SK-N-SH (cell line): ENCODE results near the gene LILRA6. TPM values are rescaled to one million over a fixed set of nuclear protein-coding genes. Genes with fewer than 3 reads are reported as not detected.

Experiments used
- CTCF ChIA-PET: fragments of 300-600, 350-600 bp; formaldehyde crosslinking; extraction: SDS; loops from one replicate; lab custom pipeline; 2021; lab: Yijun Ruan, JAX
- POLR2A ChIA-PET: fragments of 350-600 bp; sonication (Branson Sonifier 250); formaldehyde crosslinking; extraction: SDS; loops from one replicate; lab custom pipeline; 2020; ENCODE audit warnings: antibody characterized with exemption, inconsistent platforms; lab: Yijun Ruan, JAX
- DNase-seq: peaks from one replicate; pipeline ENCODE4 v3.0.0; 2012
- H2AFZ ChIP-seq: fragments of 200-600 bp; sonication (generic); 2 replicates; pipeline ENCODE4 v1.8.1; 2016; ENCODE audit warnings: antibody characterized with exemption, mild to moderate bottlenecking, low read depth
- H3F3A ChIP-seq: fragments of 200-600 bp; sonication (generic); replicated peaks from 2 replicates; pipeline ENCODE3; 2016; ENCODE audit warnings: antibody characterized with exemption, mild to moderate bottlenecking; ENCODE audit not compliant: insufficient read depth
- H3K27ac ChIP-seq, 2 experiments: fragments of 200-500 bp in 1 of 2; fragments of 200-600 bp in 1 of 2; sonication (Bioruptor generic) in 1 of 2; sonication (generic), shearing (Covaris generic) in 1 of 2; 2 replicates each; pipeline versions ENCODE4 v1.5.1 to v1.6.1; 2014 to 2016; ENCODE audit warnings: low read depth in 2 of 2, inconsistent platforms in 1 of 2, low read length in 1 of 2, mild to moderate bottlenecking in 1 of 2, mixed read lengths in 1 of 2
- H3K27me3 ChIP-seq: fragments of 200-600 bp; sonication (generic), shearing (Covaris generic); 2 replicates; pipeline ENCODE4 v1.6.1; 2016; ENCODE audit warnings: mixed run types; ENCODE audit not compliant: insufficient read depth
- H3K36me3 ChIP-seq, 2 experiments: fragments of 200-500 bp in 1 of 2; fragments of 200-600 bp in 1 of 2; sonication (Bioruptor generic) in 1 of 2; sonication (generic) in 1 of 2; replicated peaks in 1 of 2; 2 replicates each; pipeline versions ENCODE3 to v1.5.1; 2014 to 2016; ENCODE audit warnings: low read length in 1 of 2, mild to moderate bottlenecking in 1 of 2; ENCODE audit not compliant: insufficient read depth in 2 of 2, control insufficient read depth in 1 of 2
- H3K4me1 ChIP-seq, 2 experiments: fragments of 200-500 bp in 1 of 2; fragments of 200-600 bp in 1 of 2; sonication (Bioruptor generic) in 1 of 2; sonication (generic), shearing (Covaris generic) in 1 of 2; 2 replicates each; pipeline versions ENCODE4 v1.5.1 to v1.6.1; 2014 to 2016; ENCODE audit warnings: low read depth in 1 of 2, low read length in 1 of 2, mixed run types in 1 of 2; ENCODE audit not compliant: insufficient read depth in 2 of 2, control insufficient read depth in 1 of 2
- H3K4me2 ChIP-seq: fragments of 200-600 bp; sonication (generic), shearing (Covaris generic); 2 replicates; pipeline ENCODE4 v1.6.1; 2017; ENCODE audit warnings: mixed run types
- H3K4me3 ChIP-seq, 2 experiments: fragments of 200-500 bp in 1 of 2; fragments of 200-600 bp in 1 of 2; sonication (Bioruptor generic) in 1 of 2; sonication (generic), shearing (Covaris generic) in 1 of 2; 2 replicates each; pipeline versions ENCODE4 v1.5.1 to v1.8.1; 2014 to 2016; ENCODE audit warnings: low read depth in 2 of 2, inconsistent platforms in 1 of 2, low read length in 1 of 2, mild to moderate bottlenecking in 1 of 2, mixed read lengths in 1 of 2, moderate library complexity in 1 of 2
- H3K79me2 ChIP-seq: fragments of 200-600 bp; sonication (generic); 2 replicates; pipeline ENCODE4 v1.8.1; 2017; ENCODE audit warnings: mild to moderate bottlenecking; ENCODE audit not compliant: insufficient read depth
- H3K9ac ChIP-seq: fragments of 200-600 bp; sonication (generic); 2 replicates; pipeline ENCODE4 v1.6.1; 2017; ENCODE audit warnings: mixed run types
- H3K9me2 ChIP-seq: fragments of 200-600 bp; sonication (generic); 2 replicates; pipeline ENCODE4 v1.6.1; 2017; ENCODE audit warnings: mixed run types
- H3K9me3 ChIP-seq: fragments of 200-600 bp; sonication (generic); 2 replicates; pipeline ENCODE4 v1.6.1; 2017; ENCODE audit warnings: mixed run types, mild to moderate bottlenecking, moderate library complexity
- H4K20me1 ChIP-seq: fragments of 200-600 bp; sonication (generic); 2 replicates; pipeline ENCODE4 v1.6.1; 2017; ENCODE audit warnings: mild to moderate bottlenecking, mixed run types; ENCODE audit not compliant: insufficient read depth
- IRF3 ChIP-seq: fragments of 150-350 bp; IDR thresholded peaks from 2 replicates; pipeline ENCODE4 v1.6.1; 2016; ENCODE audit warnings: mild to moderate bottlenecking, low read depth, low read length
- MXI1 ChIP-seq: IDR thresholded peaks from 2 replicates; pipeline ENCODE4 v1.6.1; 2012; ENCODE audit warnings: mild to moderate bottlenecking, low read depth, low read length, improper control_type of control experiment
- RAD21 ChIP-seq: IDR thresholded peaks from 2 replicates; pipeline ENCODE4 v1.6.1; 2012; ENCODE audit warnings: mild to moderate bottlenecking, low read length
- RCOR1 ChIP-seq: fragments of 150-350 bp; IDR thresholded peaks from 2 replicates; pipeline ENCODE4 v1.6.1; 2017; ENCODE audit warnings: antibody characterized with exemption, low read length
- RXRA ChIP-seq: IDR thresholded peaks from 2 replicates; pipeline ENCODE4 v1.4.0; 2012; ENCODE audit warnings: low read depth, mild to moderate bottlenecking, borderline replicate concordance
- SIN3A ChIP-seq: IDR thresholded peaks from 2 replicates; pipeline ENCODE4 v1.6.1; 2012; ENCODE audit warnings: low read depth, mild to moderate bottlenecking, low read length, moderate library complexity, borderline replicate concordance
- WGBS: methylation state at CpG from one replicate; pipeline ENCODE4 v1.1.6; 2017; ENCODE audit warnings: low lambda C conversion rate; 5-methylcytosine and 5-hydroxymethylcytosine counted together
- polyA plus RNA-seq, 3 experiments: library from polyadenylated mRNA; depleted of rRNA; stranded (reverse); fragments of >200 nt; gene quantifications; 2 replicates each; pipeline ENCODE4 v1.2.3, GENCODE V29; 2012
- TF ChIP-seq, protein P1 (sequence below): IDR thresholded peaks from 2 replicates; pipeline ENCODE4 v1.4.0; 2012; ENCODE audit warnings: low read depth
- TF ChIP-seq, protein P2 (sequence below): fragments of 150-350 bp; IDR thresholded peaks from 2 replicates; pipeline ENCODE4 v1.6.1; 2017; ENCODE audit warnings: antibody characterized with exemption, low read length, low read depth, borderline replicate concordance
- TF ChIP-seq, protein P3 (sequence below): IDR thresholded peaks from 2 replicates; pipeline ENCODE4 v1.6.1; 2012; ENCODE audit warnings: mild to moderate bottlenecking, low read depth, low read length, moderate library complexity

The LILRA6 gene
- polyA plus RNA-seq, 1 of the 3 experiments (the other 2 are of a cell fraction): not detected

- no peak overlapping the region for H3K4me3 ChIP-seq
- ChIA-PET POLR2A (no interaction called here), CTCF (no interaction called here)
- no peaks in the 10 kb centered on the region for H3K27me3 ChIP-seq
- H3K4me2 ChIP-seq: no peak overlapping the region; the same call in 1 of the 2 replicates
- H3F3A ChIP-seq: peaks cover 7% of the 10 kb centered on the region
- TF ChIP-seq MXI1 (no peak), SIN3A (no peak), RCOR1 (no peak), IRF3 (no peak), RAD21 (no peak), RXRA (no peak)
- TF ChIP-seq, protein P1, sequence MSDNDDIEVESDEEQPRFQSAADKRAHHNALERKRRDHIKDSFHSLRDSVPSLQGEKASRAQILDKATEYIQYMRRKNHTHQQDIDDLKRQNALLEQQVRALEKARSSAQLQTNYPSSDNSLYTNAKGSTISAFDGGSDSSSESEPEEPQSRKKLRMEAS: no peak
- TF ChIP-seq, protein P2, sequence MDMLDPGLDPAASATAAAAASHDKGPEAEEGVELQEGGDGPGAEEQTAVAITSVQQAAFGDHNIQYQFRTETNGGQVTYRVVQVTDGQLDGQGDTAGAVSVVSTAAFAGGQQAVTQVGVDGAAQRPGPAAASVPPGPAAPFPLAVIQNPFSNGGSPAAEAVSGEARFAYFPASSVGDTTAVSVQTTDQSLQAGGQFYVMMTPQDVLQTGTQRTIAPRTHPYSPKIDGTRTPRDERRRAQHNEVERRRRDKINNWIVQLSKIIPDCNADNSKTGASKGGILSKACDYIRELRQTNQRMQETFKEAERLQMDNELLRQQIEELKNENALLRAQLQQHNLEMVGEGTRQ: no peak
- TF ChIP-seq, protein P3, sequence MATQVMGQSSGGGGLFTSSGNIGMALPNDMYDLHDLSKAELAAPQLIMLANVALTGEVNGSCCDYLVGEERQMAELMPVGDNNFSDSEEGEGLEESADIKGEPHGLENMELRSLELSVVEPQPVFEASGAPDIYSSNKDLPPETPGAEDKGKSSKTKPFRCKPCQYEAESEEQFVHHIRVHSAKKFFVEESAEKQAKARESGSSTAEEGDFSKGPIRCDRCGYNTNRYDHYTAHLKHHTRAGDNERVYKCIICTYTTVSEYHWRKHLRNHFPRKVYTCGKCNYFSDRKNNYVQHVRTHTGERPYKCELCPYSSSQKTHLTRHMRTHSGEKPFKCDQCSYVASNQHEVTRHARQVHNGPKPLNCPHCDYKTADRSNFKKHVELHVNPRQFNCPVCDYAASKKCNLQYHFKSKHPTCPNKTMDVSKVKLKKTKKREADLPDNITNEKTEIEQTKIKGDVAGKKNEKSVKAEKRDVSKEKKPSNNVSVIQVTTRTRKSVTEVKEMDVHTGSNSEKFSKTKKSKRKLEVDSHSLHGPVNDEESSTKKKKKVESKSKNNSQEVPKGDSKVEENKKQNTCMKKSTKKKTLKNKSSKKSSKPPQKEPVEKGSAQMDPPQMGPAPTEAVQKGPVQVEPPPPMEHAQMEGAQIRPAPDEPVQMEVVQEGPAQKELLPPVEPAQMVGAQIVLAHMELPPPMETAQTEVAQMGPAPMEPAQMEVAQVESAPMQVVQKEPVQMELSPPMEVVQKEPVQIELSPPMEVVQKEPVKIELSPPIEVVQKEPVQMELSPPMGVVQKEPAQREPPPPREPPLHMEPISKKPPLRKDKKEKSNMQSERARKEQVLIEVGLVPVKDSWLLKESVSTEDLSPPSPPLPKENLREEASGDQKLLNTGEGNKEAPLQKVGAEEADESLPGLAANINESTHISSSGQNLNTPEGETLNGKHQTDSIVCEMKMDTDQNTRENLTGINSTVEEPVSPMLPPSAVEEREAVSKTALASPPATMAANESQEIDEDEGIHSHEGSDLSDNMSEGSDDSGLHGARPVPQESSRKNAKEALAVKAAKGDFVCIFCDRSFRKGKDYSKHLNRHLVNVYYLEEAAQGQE: no peak
- no peak overlapping the region for H3K27ac ChIP-seq
- H2AFZ ChIP-seq: no peak overlapping the region
- no peaks in the 10 kb centered on the region for H4K20me1 ChIP-seq
- H3K9me2 ChIP-seq: no peaks in the 10 kb centered on the region
- H3K4me1 ChIP-seq: peaks cover 0 to 14% of the 10 kb centered on the region in 2 experiments; a peak in 1 of 4 replicates
- WGBS: 93% methylated on average over 11 of the region's 11 CpGs
- DNase-seq: no peak
- peaks cover 47% of the 10 kb centered on the region for H3K79me2 ChIP-seq
- no peak overlapping the region for H3K9ac ChIP-seq
- H3K9me3 ChIP-seq: no peaks in the 10 kb centered on the region
- peaks cover 9 to 22% of the 10 kb centered on the region in 2 experiments for H3K36me3 ChIP-seq
Observed at GRCh38 chr19:54193011-54193410, 49.6 kb downstream of the LILRA6 start.
